GM10266 (cell line): ENCODE measurements around the gene RPTOR.

Experiments
- DNase-seq: peaks from one replicate; pipeline ENCODE4 v3.0.0; 2012; ENCODE audit errors: extremely low spot score
- CTCF ChIP-seq: IDR thresholded peaks from 2 replicates; pipeline ENCODE4 v1.5.1; 2012; ENCODE audit warnings: mild to moderate bottlenecking, low read depth; ENCODE audit not compliant: control insufficient read depth, insufficient read depth; ENCODE audit errors: missing control alignments

RPTOR gene

GRCh38 chr17:80839970-80840369 lies 295.3 kb downstream of the RPTOR start:
- TF ChIP-seq CTCF, result no peak

DNA sequence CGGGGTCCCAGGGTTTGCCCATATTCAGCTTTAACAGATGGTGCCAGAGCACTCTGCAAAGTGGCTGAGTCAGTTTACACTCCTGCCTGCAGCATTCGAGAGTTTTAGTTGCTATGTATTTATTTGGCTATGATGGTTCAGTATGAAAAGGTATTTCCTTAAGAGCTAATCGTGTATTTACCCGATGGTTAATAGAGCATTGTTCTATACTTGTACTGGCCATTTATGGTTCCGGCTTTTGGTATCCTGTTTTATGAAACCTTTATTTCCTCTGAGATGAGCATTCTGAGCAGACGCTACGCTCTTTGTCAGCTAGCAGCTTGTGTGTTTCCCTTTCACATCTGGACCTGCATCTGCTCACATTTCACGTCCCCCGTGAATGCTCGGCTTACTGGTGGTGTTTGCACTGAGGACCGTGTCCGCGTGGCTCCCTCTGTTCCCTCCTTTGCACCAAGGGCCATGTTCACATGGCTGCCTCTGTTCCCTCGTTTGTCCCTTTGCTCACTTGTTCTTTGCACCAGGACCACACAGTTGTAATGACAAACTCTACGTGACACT lies 297.9 kb downstream of the RPTOR start:
- no peak for DNase-seq

More at GRCh38 chr17:80839970-80840369, 295.3 kb downstream of the RPTOR start:
- no peak for DNase-seq

DNA sequence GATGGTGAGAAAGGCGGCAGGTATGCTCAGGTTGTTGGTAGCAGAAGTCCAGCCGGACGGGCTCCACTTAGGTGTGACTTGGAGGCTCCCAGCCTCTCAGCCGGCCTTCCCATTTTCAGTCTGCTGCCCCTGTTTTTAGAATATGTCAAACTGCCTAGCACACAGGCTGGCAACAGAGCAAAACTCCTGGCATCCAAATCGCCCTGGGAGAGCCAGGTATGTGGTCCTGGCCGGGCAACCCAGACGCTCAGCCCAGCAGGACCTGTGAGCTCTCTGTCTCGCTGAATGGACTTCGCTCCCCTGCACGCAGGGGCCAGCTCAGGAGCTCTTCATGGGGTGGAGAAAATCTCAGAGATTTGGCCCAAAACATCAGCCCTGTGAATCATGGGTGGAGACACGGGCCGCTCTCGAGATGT lies 299.1 kb downstream of the RPTOR start:
- no peak for DNase-seq
- no peak for TF ChIP-seq CTCF

More for the DNA sequence above, 297.9 kb downstream of the RPTOR start:
- TF ChIP-seq CTCF, result no peak

DNA sequence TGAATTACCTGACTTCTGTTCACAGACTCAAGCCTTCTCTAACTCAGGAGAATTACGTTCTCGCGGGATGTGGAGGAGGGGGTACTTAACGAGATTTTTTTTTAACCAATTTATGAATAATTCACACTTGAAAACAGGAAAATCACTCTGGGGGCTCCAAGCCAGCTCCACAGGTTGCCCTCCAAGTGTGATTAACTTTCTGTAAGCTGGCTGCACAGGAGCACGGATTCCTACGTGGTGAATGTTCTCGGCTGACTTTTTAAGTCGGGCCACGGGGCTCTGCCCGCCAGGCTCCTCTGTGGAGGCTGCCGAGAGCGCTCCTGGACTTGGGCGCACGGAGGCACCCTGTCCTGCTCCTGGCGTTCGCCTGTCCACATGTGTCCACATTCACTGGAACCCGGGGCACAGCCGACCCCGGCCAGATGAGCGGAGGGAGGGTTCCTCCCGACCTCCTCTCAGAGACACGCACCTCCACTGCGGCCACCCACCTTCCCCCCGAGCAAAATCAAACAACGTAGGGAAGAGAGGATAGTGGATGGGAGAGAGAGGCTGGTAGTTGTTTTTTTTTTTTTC lies 299.9 kb downstream of the RPTOR start:
- no peak for DNase-seq
- no peak for TF ChIP-seq CTCF

DNA sequence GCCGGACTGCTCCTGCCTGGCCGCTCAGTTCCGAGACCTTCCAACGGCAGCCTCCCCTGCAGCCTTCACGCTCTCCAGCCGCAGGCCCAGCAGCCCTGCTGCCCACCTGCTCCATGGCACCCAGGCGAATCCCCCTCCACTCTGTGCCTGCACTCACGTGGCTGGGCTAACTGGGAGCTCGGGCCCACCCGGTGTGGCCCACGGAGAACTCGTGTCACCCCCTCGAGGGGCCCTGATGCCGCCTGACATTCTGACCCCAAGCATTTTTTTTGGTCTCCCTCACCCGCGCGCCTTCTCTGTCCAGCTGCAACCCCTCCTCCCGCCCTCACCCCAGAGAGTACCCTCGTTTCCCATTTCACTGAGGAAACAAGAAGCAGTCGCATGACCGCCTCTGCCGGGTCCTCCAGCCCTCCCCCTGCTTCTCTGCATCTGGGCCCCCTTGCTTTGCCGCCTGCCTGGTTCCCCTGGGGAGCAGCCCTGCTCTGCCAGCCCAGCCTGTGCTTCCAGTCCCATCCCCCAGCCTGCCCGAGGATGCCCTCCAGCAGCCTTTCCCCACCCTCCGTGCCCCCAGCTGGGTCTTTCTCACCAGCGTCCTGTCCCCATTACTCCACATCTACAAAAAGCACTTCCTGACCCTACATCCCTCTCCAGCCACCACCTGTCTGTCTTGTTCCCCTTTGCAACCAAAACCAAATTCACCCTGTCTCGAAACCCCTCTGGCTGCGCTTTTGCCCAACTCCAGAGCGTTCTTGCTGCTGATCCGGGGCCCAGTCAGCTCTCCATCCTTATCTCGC lies 300.6 kb downstream of the RPTOR start:
- DNase-seq, result no peak
- TF ChIP-seq CTCF, result no peak

DNA sequence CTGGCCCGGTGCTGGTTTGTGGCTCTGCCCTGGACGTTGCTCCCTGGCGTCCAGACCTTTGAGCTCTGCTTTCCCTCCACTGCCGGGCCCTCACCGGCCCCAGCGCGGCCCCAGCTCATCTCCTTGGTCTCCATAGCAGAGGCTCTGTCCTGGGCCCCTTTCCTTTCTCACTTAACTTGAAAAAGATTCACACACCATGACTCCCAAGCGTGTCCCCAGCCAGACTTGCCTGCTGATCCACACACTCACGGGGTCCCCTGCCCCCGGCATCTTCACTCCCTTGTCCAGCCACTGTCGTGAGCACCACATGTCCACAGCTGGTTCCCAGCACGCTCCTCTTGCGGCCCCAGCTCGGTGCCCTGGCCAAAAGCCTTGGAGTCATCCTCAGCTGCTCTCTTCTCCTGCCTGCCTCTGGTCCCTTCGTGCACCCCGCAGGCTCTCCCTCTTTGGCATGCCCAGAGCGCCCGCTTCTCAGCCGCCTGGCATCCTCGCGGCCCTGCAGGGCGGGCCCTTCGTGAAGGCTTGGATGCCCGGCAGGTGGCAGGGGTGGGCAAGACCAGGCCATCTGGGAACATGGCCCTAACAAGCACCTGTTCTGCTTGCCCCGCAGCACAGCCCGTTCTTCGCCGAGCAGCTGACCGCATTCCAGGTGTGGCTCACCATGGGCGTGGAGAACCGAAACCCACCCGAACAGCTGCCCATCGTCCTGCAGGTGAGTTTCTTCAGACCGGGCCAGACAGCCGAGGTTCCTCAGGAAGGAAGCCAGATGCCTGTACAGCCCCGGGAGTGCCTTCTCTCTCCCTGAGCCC lies 301.4 kb downstream of the RPTOR start:
- TF ChIP-seq CTCF, result peak; percentile 16
- no peak for DNase-seq
